Measurements from ENCODE around the gene COL18A1. TPM values are rescaled to one million over a fixed set of nuclear protein-coding genes. Genes with fewer than 3 reads are reported as not detected.

COL18A1 gene
- total and polyA plus RNA-seq, 2 of the 8 experiments (the other 6 are each of a cell fraction or from before 2014, with no cell fraction given): 145 to 201 TPM

DNA sequence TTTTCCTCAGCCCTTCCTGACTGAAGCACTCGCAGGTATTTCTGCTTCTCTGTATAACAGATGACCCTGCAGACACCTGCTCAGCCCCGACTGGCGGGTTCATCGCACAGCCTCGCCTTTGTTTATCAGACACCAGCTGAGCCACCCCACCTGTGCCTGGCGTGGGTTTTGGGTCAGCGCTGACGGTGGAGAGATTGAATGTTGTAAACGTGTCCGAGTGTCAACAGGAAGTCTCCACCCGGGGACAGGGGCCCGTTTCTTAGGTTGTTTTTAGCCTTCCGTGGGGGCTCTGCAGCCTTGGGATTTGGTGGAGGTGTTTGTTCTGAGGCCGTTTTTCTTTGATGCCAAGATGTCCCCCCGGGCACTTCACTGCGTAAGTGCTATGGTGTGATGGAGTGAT lies 60.1 kb downstream of the COL18A1 start:
- H2BK12ac ChIP-seq (ENCODE audit: low read depth, low read length): no peak overlapping the region
- no peaks in the 10 kb centered on the region; a peak in 2 of 4 replicates for H3K9me3 ChIP-seq (ENCODE audit: insufficient read depth in 2 of 2, low read depth in 1 of 2, low read length in 1 of 2)
- no peak overlapping the region for H3K23ac ChIP-seq (ENCODE audit: insufficient read length)
- peaks cover 12 to 23% of the 10 kb centered on the region in 2 experiments for H4K20me1 ChIP-seq (replicated peaks in 1 of 2; ENCODE audit: control insufficient read depth in 1 of 2, insufficient read depth in 2 of 2, low read length in 2 of 2)
- no peak overlapping the region for H2BK120ac ChIP-seq (replicated peaks; ENCODE audit: low read depth, low read length)
- DNase-seq (ENCODE audit: low read depth in 1 of 2, low spot score in 2 of 2) (no peak), FAIRE-seq (no peak)
- no peak overlapping the region for H3K4ac ChIP-seq (replicated peaks; ENCODE audit: insufficient read length, low read depth, low read length)
- no peak overlapping the region for H2BK20ac ChIP-seq (ENCODE audit: low read length)
- H3K4me1 ChIP-seq (replicated peaks in 1 of 4; ENCODE audit: control insufficient read depth in 3 of 4, insufficient read depth in 4 of 4, low read length in 3 of 4): no peaks in the 10 kb centered on the region
- H3K9ac ChIP-seq (replicated peaks in 1 of 4; ENCODE audit: extremely low read depth in 1 of 4, low read depth in 3 of 4, low read length in 3 of 4): no peak overlapping the region
- no peak overlapping the region for H3K4me2 ChIP-seq (ENCODE audit: insufficient read depth in 1 of 2, low read depth in 2 of 2, low read length in 2 of 2)
- H2BK5ac ChIP-seq (ENCODE audit: low read depth, low read length): no peak overlapping the region
- no peaks in the 10 kb centered on the region for H3K27me3 ChIP-seq (replicated peaks in 1 of 4; ENCODE audit: control insufficient read depth in 3 of 4, extremely low read depth in 1 of 4, insufficient read depth in 3 of 4, low read length in 3 of 4)
- no peak overlapping the region for H4K91ac ChIP-seq (replicated peaks; ENCODE audit: insufficient read length, low read length)
- H3K23me2 ChIP-seq (ENCODE audit: low read depth, low read length): no peaks in the 10 kb centered on the region
- no peak overlapping the region for H2BK15ac ChIP-seq (ENCODE audit: low read length)
- H3K18ac ChIP-seq (ENCODE audit: extremely low read depth, low read length): no peak overlapping the region
- no peak overlapping the region for H4K5ac ChIP-seq (ENCODE audit: insufficient read length, low read depth, low read length)
- no peak overlapping the region for H4K8ac ChIP-seq (ENCODE audit: extremely low read depth, insufficient read depth, low read length)
- H2AK5ac ChIP-seq (ENCODE audit: low read depth, low read length): no peak overlapping the region
- ChIA-PET POLR2A (ENCODE audit: partially characterized antibody) (interaction anchor here (0.6 to 1.7 kb wide), 2 partner anchors 25 to 31 kb away, joined by 3 to 4 read pairs; no protein-coding TSS in a partner anchor), CTCF (ENCODE audit: partially characterized antibody) (interaction anchor here (1.2 kb wide), 1 partner anchor 13 kb away, joined by 3 read pairs; no protein-coding TSS in a partner anchor)
- H3K79me1 ChIP-seq (ENCODE audit: low read depth, low read length): peaks cover 5% of the 10 kb centered on the region
- WGBS, 2 experiments (ENCODE audit: extremely low coverage in 1 of 2, insufficient coverage in 1 of 2, insufficient read length in 1 of 2, insufficient replicate concordance in 2 of 2, low coverage in 1 of 2, low lambda C conversion rate in 2 of 2, missing lambda C conversion rate in 1 of 2): 86% methylated on average over 16 of the region's 16 CpGs; no CpG with 5 or more reads in 1 of the 2 experiments
- H2AFZ ChIP-seq (ENCODE audit: low read length): no peak overlapping the region
- H3K36me3 ChIP-seq (ENCODE audit: control insufficient read depth in 2 of 4, insufficient read depth in 4 of 4, low read length in 3 of 4): peaks cover 0 to 18% (median 2%) of the 10 kb centered on the region in 4 experiments; a peak in 6 of 8 replicates
- H3K79me2 ChIP-seq (ENCODE audit: control insufficient read depth in 1 of 2, insufficient read depth in 2 of 2, low read length in 2 of 2): peaks cover 0 to 83% of the 10 kb centered on the region in 2 experiments; a peak in 2 of 4 replicates
- H3K27ac ChIP-seq (ENCODE audit: low read depth, low read length): no peak overlapping the region
- H3K14ac ChIP-seq (ENCODE audit: insufficient read length): no peak overlapping the region
- no peak overlapping the region for H3K56ac ChIP-seq (replicated peaks; ENCODE audit: insufficient read length, low read depth, low read length)
- no peak overlapping the region for H3K4me3 ChIP-seq (ENCODE audit: extremely low read depth in 1 of 4, insufficient read depth in 2 of 4, low read depth in 3 of 4, low read length in 4 of 4)
- TF ChIP-seq TCF12 (IDR thresholded peaks at IDR 0.05; ENCODE audit: low read depth, low read length) (no peak), RBBP5 (IDR thresholded peaks at IDR 0.05; ENCODE audit: borderline replicate concordance, low read depth, low read length) (no peak), SRF (IDR thresholded peaks at IDR 0.05; ENCODE audit: low read depth, low read length) (no peak), CEBPB (IDR thresholded peaks at IDR 0.05; ENCODE audit: low read depth, low read length) (no peak), EGR1 (IDR thresholded peaks at IDR 0.05; ENCODE audit: borderline replicate concordance, low read depth, low read length) (no peak), HDAC6 (IDR thresholded peaks at IDR 0.05; ENCODE audit: low read depth, low read length) (no peak), SUZ12 (IDR thresholded peaks at IDR 0.05; ENCODE audit: low read length) (no peak), GTF2F1 (IDR thresholded peaks at IDR 0.05; ENCODE audit: borderline replicate concordance, low read depth, low read length) (no peak), RNF2 (IDR thresholded peaks at IDR 0.05; ENCODE audit: borderline replicate concordance, low read depth, low read length, missing control alignments, poor library complexity, severe bottlenecking) (no peak)
- TF ChIP-seq, protein P1, sequence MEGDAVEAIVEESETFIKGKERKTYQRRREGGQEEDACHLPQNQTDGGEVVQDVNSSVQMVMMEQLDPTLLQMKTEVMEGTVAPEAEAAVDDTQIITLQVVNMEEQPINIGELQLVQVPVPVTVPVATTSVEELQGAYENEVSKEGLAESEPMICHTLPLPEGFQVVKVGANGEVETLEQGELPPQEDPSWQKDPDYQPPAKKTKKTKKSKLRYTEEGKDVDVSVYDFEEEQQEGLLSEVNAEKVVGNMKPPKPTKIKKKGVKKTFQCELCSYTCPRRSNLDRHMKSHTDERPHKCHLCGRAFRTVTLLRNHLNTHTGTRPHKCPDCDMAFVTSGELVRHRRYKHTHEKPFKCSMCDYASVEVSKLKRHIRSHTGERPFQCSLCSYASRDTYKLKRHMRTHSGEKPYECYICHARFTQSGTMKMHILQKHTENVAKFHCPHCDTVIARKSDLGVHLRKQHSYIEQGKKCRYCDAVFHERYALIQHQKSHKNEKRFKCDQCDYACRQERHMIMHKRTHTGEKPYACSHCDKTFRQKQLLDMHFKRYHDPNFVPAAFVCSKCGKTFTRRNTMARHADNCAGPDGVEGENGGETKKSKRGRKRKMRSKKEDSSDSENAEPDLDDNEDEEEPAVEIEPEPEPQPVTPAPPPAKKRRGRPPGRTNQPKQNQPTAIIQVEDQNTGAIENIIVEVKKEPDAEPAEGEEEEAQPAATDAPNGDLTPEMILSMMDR (IDR thresholded peaks at IDR 0.05; ENCODE audit: control extremely low read depth in 1 of 3, insufficient read depth in 1 of 3, low read depth in 1 of 3, low read length in 3 of 3): no peak

All from H1 (cell line).